ENCODE data around the gene PF4V1.

PF4V1 gene

GRCh38 chr4:73848183-73848777 is 4.8 kb upstream of the PF4V1 start:
- Histone ChIP-seq H3K4me3 (ENCODE audit: severe bottlenecking) (no peak overlapping the region), H3K4me1 (ENCODE audit: insufficient read depth, poor library complexity, severe bottlenecking) (peaks cover 17% of the 10 kb centered on the region), H3K27ac (ENCODE audit: poor library complexity, severe bottlenecking) (no peak overlapping the region), H3K9me3 (ENCODE audit: severe bottlenecking) (no peaks in the 10 kb centered on the region), H3K27me3 (ENCODE audit: insufficient read depth, poor library complexity, severe bottlenecking) (no peaks in the 10 kb centered on the region), H3K36me3 (ENCODE audit: low read depth) (no peaks in the 10 kb centered on the region)
- no peak for TF ChIP-seq CTCF (IDR thresholded peaks at IDR 0.05; ENCODE audit: poor library complexity, severe bottlenecking)
- no peak for DNase-seq (ENCODE audit: low spot score)
- ATAC-seq (ENCODE audit: low read depth), result no peak

DNA sequence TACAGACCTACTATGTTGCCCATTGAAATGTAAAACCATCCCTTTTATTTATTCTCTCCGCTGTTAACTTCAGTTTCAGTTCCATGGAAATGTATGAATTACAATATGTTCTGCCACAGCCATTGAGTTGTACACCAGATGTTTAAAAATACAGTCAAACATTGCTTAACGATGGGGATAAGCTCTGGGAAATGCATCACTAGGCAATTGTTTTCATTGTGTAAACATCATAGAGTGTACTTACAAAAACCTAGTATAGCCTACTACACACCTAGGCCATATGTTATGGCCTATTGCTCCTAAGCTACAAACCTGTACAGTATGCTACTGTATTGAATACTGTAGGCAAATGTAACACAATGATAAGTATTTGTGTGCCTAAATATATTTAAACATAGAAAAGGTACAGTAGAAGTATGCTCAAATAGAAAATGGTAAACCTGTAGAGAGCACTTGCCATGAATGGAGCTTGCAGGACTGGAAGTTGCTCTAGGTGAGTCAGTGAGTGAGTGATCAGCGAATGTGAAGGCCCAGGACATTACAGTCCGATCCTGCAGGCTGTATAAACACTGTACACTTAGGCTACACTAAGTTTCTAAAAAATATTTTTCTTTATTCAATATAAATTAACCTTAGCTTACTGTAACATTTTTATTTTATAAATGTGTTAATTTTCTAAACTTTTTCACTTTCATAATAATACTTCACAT is 2.7 kb upstream of the PF4V1 start:
- ATAC-seq (ENCODE audit: low read depth) (no peak), DNase-seq (ENCODE audit: low spot score) (no peak)
- H3K9me3 ChIP-seq (ENCODE audit: severe bottlenecking), result no peaks in the 10 kb centered on the region
- H3K36me3 ChIP-seq (ENCODE audit: low read depth), result no peaks in the 10 kb centered on the region
- no peak overlapping the region for H3K27ac ChIP-seq (ENCODE audit: poor library complexity, severe bottlenecking)
- no peak overlapping the region for H3K4me3 ChIP-seq (ENCODE audit: severe bottlenecking)
- no peaks in the 10 kb centered on the region for H3K4me1 ChIP-seq (ENCODE audit: insufficient read depth, poor library complexity, severe bottlenecking)
- H3K27me3 ChIP-seq (ENCODE audit: insufficient read depth, poor library complexity, severe bottlenecking), result no peaks in the 10 kb centered on the region
- TF ChIP-seq CTCF (IDR thresholded peaks at IDR 0.05; ENCODE audit: poor library complexity, severe bottlenecking), result no peak

DNA sequence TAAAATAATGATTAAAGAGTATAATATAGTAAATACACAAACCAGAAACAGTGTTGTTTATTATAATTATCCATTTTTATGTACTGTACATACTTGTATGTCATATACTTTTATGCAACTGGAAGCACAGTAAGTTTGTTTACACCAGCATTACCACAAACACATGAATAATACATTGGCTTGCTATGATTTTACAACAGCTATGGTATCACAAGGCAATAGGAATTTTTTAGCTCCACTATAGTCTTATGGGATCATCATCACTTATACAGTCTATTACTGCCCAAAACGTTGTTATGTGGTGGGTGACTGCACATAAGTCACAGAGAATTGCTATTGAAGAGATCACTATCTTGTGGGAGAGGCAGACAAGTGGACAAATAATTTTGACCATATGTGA is 1.8 kb upstream of the PF4V1 start:
- ATAC-seq (ENCODE audit: low read depth) (no peak), DNase-seq (ENCODE audit: low spot score) (no peak)
- no peaks in the 10 kb centered on the region for H3K4me1 ChIP-seq (ENCODE audit: insufficient read depth, poor library complexity, severe bottlenecking)
- no peak overlapping the region for H3K27ac ChIP-seq (ENCODE audit: poor library complexity, severe bottlenecking)
- no peaks in the 10 kb centered on the region for H3K27me3 ChIP-seq (ENCODE audit: insufficient read depth, poor library complexity, severe bottlenecking)
- H3K36me3 ChIP-seq (ENCODE audit: low read depth), result no peaks in the 10 kb centered on the region
- no peak overlapping the region for H3K4me3 ChIP-seq (ENCODE audit: severe bottlenecking)
- no peak for TF ChIP-seq CTCF (IDR thresholded peaks at IDR 0.05; ENCODE audit: poor library complexity, severe bottlenecking)
- H3K9me3 ChIP-seq (ENCODE audit: severe bottlenecking), result no peaks in the 10 kb centered on the region

DNA sequence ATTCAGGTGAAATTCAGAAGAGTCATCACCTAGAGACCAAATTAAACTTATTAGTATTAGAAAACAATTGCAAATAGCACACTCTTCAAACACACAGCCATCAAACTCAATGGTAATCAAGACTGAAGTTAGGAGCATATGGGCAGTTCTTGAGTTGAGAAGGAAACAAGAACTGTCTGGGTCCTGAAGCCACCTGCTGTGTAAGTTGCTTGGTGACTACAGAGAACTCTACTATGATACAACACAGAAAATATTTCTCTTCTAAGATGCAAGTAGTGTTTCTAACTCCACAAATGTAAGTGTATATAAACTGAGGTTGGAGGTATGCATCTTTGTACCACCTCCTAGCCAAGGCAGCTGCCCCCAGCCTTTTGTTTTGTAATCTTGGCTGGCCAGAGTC is 325 bp upstream of the PF4V1 start:
- H3K4me3 ChIP-seq (ENCODE audit: severe bottlenecking), result no peak overlapping the region
- peaks cover 5% of the 10 kb centered on the region for H3K4me1 ChIP-seq (ENCODE audit: insufficient read depth, poor library complexity, severe bottlenecking)
- ATAC-seq (ENCODE audit: low read depth) (no peak), DNase-seq (ENCODE audit: low spot score) (no peak)
- H3K27me3 ChIP-seq (ENCODE audit: insufficient read depth, poor library complexity, severe bottlenecking), result no peaks in the 10 kb centered on the region
- no peak for TF ChIP-seq CTCF (IDR thresholded peaks at IDR 0.05; ENCODE audit: poor library complexity, severe bottlenecking)
- H3K9me3 ChIP-seq (ENCODE audit: severe bottlenecking), result no peaks in the 10 kb centered on the region
- no peak overlapping the region for H3K27ac ChIP-seq (ENCODE audit: poor library complexity, severe bottlenecking)
- H3K36me3 ChIP-seq (ENCODE audit: low read depth), result no peaks in the 10 kb centered on the region

All from RWPE2 (cell line).